Neuronal stem cell (in vitro differentiated cells): ENCODE results near the gene SLC2A10.

Experiments used
- DNase-seq: peaks from one replicate; pipeline ENCODE4 v3.0.0-alpha.2; 2013; ENCODE audit warnings: low spot score
- H2AFZ ChIP-seq: one replicate; pipeline ENCODE4 v1.6.1; 2013; ENCODE audit warnings: mild to moderate bottlenecking, low read length, inconsistent platforms
- H2AK5ac ChIP-seq: 2 replicates; pipeline ENCODE4 v1.6.1; 2013; ENCODE audit warnings: low read depth, mild to moderate bottlenecking, inconsistent platforms, low read length, moderate library complexity, mixed read lengths
- H2BK120ac ChIP-seq: 2 replicates; pipeline ENCODE4 v1.6.1; 2013; ENCODE audit warnings: low read depth, mild to moderate bottlenecking, inconsistent platforms, low read length, moderate library complexity, mixed read lengths
- H2BK12ac ChIP-seq: one replicate; pipeline ENCODE4 v1.6.1; 2013; ENCODE audit warnings: low read length, inconsistent platforms
- H2BK15ac ChIP-seq: 2 replicates; pipeline ENCODE4 v1.6.1; 2013; ENCODE audit warnings: mild to moderate bottlenecking, low read length, inconsistent platforms, mixed read lengths
- H2BK5ac ChIP-seq: one replicate; pipeline ENCODE4 v1.6.1; 2013; ENCODE audit warnings: inconsistent platforms, mild to moderate bottlenecking, low read length, moderate library complexity
- H3K14ac ChIP-seq: one replicate; pipeline ENCODE4 v1.6.1; 2013; ENCODE audit warnings: low read length, inconsistent platforms
- H3K18ac ChIP-seq: 2 replicates; pipeline ENCODE4 v1.6.1; 2013; ENCODE audit warnings: low read length, inconsistent platforms
- H3K23ac ChIP-seq: 2 replicates; pipeline ENCODE4 v1.6.1; 2013; ENCODE audit warnings: low read depth, mild to moderate bottlenecking, mixed read lengths, low read length, inconsistent platforms; ENCODE audit not compliant: poor library complexity
- H3K27ac ChIP-seq: replicated peaks from 3 replicates; pipeline ENCODE4 v1.5.1; 2013; ENCODE audit warnings: low read length, inconsistent platforms
- H3K27me3 ChIP-seq, 3 experiments: 2 replicates each; pipeline ENCODE4 v1.6.1; 2013; ENCODE audit warnings: low read length in 3 of 3, mild to moderate bottlenecking in 2 of 3, inconsistent platforms in 1 of 3, low read depth in 1 of 3, mixed read lengths in 1 of 3, moderate library complexity in 1 of 3; ENCODE audit not compliant: control insufficient read depth in 3 of 3, insufficient read depth in 3 of 3
- H3K36me3 ChIP-seq, 2 donors: replicated peaks in 1 of 2; 2 replicates each; pipeline ENCODE4 v1.6.1; 2013; ENCODE audit warnings: low read length in 2 of 2; ENCODE audit not compliant: control insufficient read depth in 2 of 2, insufficient read depth in 2 of 2
- H3K4ac ChIP-seq: 2 replicates; pipeline ENCODE4 v1.6.1; 2013; ENCODE audit warnings: inconsistent platforms, mild to moderate bottlenecking, low read length, moderate library complexity
- H3K4me1 ChIP-seq, 2 donors: 1 replicate in 1 of 2; 2 replicates in 1 of 2; pipeline ENCODE4 v1.6.1; 2013; ENCODE audit warnings: low read length in 2 of 2, low read depth in 1 of 2; ENCODE audit not compliant: control insufficient read depth in 2 of 2, insufficient read depth in 1 of 2
- H3K4me2 ChIP-seq: one replicate; pipeline ENCODE4 v1.6.1; 2013; ENCODE audit warnings: mild to moderate bottlenecking, low read length, inconsistent platforms; ENCODE audit not compliant: insufficient read depth, poor library complexity, severe bottlenecking
- H3K4me3 ChIP-seq, 2 donors: 2 replicates each; pipeline ENCODE4 v1.5.1; 2013; ENCODE audit warnings: low read length in 2 of 2, mild to moderate bottlenecking in 2 of 2, inconsistent platforms in 1 of 2, moderate library complexity in 1 of 2
- H3K79me1 ChIP-seq: one replicate; pipeline ENCODE4 v1.6.1; 2013; ENCODE audit warnings: low read depth, mild to moderate bottlenecking, inconsistent platforms, low read length, moderate library complexity
- H3K9ac ChIP-seq: one replicate; pipeline ENCODE4 v1.6.1; 2013; ENCODE audit warnings: mild to moderate bottlenecking, low read depth, low read length, inconsistent platforms; ENCODE audit not compliant: poor library complexity
- H3K9me3 ChIP-seq, 2 donors: replicated peaks in 1 of 2; 2 replicates each; pipeline versions ENCODE3 to v1.6.1; 2013; ENCODE audit warnings: low read length in 2 of 2, mild to moderate bottlenecking in 2 of 2, inconsistent platforms in 1 of 2, low read depth in 1 of 2, mixed read lengths in 1 of 2, moderate library complexity in 1 of 2; ENCODE audit not compliant: control insufficient read depth in 2 of 2, insufficient read depth in 1 of 2
- H4K8ac ChIP-seq: one replicate; pipeline ENCODE4 v1.6.1; 2013; ENCODE audit warnings: low read depth, mild to moderate bottlenecking, inconsistent platforms, low read length, moderate library complexity
- H4K91ac ChIP-seq: one replicate; pipeline ENCODE4 v1.6.1; 2013; ENCODE audit warnings: low read length, low read depth, mild to moderate bottlenecking, inconsistent platforms; ENCODE audit not compliant: poor library complexity
- WGBS, 2 donors: extraction: QIAGEN DNeasy Blood & Tissue Kit; methylation state at CpG; one replicate each; pipeline ENCODE4 v1.1.7; 2013; ENCODE audit warnings: missing lambda C conversion rate in 2 of 2, mixed read lengths in 1 of 2; ENCODE audit not compliant: insufficient read length in 2 of 2, insufficient replicate concordance in 1 of 2; ENCODE audit errors: extremely low coverage in 2 of 2; 5-methylcytosine and 5-hydroxymethylcytosine counted together

The SLC2A10 gene

DNA sequence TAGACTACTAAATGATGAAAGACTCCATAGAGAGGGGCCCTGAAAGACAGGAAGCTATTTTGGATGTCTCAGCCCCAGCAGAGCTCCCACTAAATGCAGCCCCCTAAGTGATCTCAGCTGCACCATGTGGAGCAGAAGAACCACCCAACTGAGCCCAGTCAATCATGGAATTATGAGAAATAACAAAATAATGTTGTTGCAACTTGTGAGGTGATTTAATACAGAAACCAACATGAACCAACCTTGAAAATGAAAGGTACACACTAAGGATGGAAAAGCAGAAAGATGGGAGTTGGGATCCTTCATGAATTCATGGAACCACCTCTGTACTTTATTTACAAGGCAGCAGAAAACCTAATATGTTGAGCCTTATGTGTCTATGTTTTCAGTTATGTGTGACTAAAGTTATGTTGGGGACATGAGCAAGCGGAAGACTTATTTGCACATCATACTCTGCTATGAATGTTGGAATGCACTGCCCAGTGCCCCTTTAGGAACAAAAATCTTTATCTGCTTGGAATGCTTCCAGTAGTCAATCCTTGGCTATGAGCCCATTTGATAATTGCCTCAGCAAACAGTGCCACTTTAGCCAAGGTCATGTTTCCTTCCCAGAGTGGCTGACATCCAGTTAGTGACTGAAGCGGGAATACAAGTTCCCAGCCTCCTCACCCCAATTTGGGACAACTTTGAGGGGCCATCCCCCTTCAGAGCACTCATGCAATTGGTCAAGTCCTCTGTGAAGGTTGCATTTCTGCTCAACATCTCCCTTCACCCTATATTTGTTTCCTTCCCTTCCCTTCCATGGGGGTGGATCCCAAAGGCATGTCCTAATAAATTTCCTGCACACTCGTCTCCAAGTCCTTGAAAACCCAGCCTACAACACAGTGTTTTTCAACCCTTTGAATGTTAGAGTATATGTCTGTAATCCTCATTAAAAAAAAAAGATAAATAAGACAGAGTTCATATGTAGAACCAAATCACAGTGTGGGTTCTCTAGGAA lies 38.6 kb upstream of the SLC2A10 start:
- no peak overlapping the region for H3K14ac ChIP-seq
- no peaks in the 10 kb centered on the region for H3K36me3 ChIP-seq
- no peak overlapping the region for H2AK5ac ChIP-seq
- H3K4me3 ChIP-seq = no peak overlapping the region
- H2AFZ ChIP-seq = no peak overlapping the region
- no peak overlapping the region for H2BK120ac ChIP-seq
- WGBS, 2 donors = no CpG with 5 or more reads among the region's 3 CpGs
- H2BK5ac ChIP-seq = no peak overlapping the region
- H3K9ac ChIP-seq = no peak overlapping the region
- no peak overlapping the region for H2BK15ac ChIP-seq
- peaks cover 7 to 10% of the 10 kb centered on the region in 2 donors for H3K4me1 ChIP-seq
- no peak overlapping the region for H3K4ac ChIP-seq
- no peaks in the 10 kb centered on the region for H3K27me3 ChIP-seq
- H2BK12ac ChIP-seq = no peak overlapping the region
- no peak overlapping the region for H3K18ac ChIP-seq
- H4K8ac ChIP-seq = no peak overlapping the region
- no peak for DNase-seq
- peaks cover 5 to 7% of the 10 kb centered on the region in 2 donors for H3K9me3 ChIP-seq
- H3K79me1 ChIP-seq = no peaks in the 10 kb centered on the region
- H3K23ac ChIP-seq = no peak overlapping the region
- H3K27ac ChIP-seq = no peak overlapping the region
- no peak overlapping the region for H3K4me2 ChIP-seq
- H4K91ac ChIP-seq = no peak overlapping the region

DNA sequence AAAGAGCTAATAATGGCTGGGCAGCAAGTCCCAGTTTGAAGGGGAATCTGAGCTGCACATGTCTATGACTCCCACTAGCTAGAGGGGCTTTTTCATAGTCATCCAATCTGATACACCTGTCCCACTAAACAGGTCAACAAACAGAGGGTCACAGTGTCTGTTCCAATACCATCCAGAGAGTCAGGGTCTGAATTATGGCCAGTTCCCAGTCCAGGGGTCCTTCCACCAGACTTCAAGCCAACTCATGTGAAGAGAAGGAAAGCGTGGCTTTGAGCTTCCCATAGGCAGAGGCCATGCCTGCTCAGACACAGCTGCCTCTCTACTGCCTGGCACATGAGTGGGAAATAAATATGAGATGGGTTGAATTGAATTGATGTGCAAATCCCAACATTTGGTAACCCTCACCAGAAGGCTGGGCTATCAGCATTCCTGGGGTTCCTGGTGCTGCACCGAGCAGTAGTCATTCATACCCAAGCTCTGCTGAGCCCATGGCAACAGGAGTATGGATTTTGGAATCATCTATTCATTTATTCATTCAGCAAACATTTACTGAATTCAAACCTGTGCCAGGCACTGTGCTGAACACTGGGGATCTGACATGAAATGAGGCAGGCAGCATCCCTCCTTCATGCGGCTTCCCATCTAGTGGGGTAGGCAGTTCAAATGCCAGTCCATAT lies 37.4 kb upstream of the SLC2A10 start:
- Histone ChIP-seq H2AFZ (no peak overlapping the region), H3K4ac (no peak overlapping the region), H3K79me1 (no peaks in the 10 kb centered on the region), H3K9ac (no peak overlapping the region), H3K14ac (no peak overlapping the region), H3K18ac (no peak overlapping the region), H3K9me3 (peaks cover 5 to 7% of the 10 kb centered on the region in 2 donors), H3K4me3 (no peak overlapping the region), H3K27ac (no peak overlapping the region), H3K27me3 (no peaks in the 10 kb centered on the region), H4K8ac (no peak overlapping the region), H2BK5ac (no peak overlapping the region), H3K36me3 (no peaks in the 10 kb centered on the region), H3K4me2 (no peak overlapping the region), H2AK5ac (no peak overlapping the region), H2BK15ac (no peak overlapping the region), H4K91ac (no peak overlapping the region), H2BK120ac (no peak overlapping the region), H3K4me1 (peaks cover 7 to 10% of the 10 kb centered on the region in 2 donors), H3K23ac (no peak overlapping the region), H2BK12ac (no peak overlapping the region)
- WGBS, 2 donors = no CpG with 5 or more reads among the region's 3 CpGs
- no peak for DNase-seq

DNA sequence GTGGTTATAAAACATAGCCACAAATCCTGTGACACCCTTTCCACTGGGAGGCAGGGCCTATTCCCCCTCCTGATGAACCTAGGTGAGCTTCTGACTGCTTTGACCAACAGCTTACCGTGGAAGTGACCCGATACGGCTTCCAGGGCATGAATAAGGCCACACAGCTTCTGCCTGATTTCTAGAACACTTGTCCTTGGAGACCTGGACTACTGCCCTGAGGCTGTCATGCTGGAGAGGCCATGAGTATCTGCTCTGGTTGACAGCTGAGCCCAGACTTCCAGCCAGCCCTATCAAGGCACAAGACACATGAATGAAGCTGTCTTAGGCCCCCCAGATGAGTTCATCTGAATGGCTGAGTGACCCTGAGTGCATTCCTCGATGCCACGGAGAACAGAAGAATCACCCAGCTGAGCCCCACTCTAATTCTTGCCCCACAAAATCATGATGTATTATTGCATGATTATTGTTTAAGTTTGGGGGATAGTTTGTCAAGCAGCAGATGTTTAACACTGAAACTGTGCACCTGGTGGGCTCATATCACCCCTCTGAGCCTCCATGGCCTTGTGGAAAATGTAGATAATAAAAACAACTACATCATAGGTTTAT lies 36.8 kb upstream of the SLC2A10 start:
- peaks cover 7 to 10% of the 10 kb centered on the region in 2 donors for H3K4me1 ChIP-seq
- no peak overlapping the region for H2AK5ac ChIP-seq
- no CpG with 5 or more reads among the region's 5 CpGs for WGBS, 2 donors
- no peak overlapping the region for H4K91ac ChIP-seq
- H2AFZ ChIP-seq = no peak overlapping the region
- no peak overlapping the region for H2BK5ac ChIP-seq
- no peak overlapping the region for H3K23ac ChIP-seq
- no peaks in the 10 kb centered on the region for H3K36me3 ChIP-seq
- no peak overlapping the region for H2BK12ac ChIP-seq
- no peak overlapping the region for H3K4me2 ChIP-seq
- no peak overlapping the region for H2BK15ac ChIP-seq
- H3K14ac ChIP-seq = no peak overlapping the region
- H2BK120ac ChIP-seq = no peak overlapping the region
- H3K79me1 ChIP-seq = no peaks in the 10 kb centered on the region
- no peak overlapping the region for H3K18ac ChIP-seq
- H3K9ac ChIP-seq = no peak overlapping the region
- no peak overlapping the region for H3K4me3 ChIP-seq
- no peaks in the 10 kb centered on the region for H3K27me3 ChIP-seq
- H3K9me3 ChIP-seq = peaks cover 5 to 7% of the 10 kb centered on the region in 2 donors
- no peak overlapping the region for H3K27ac ChIP-seq
- H3K4ac ChIP-seq = no peak overlapping the region
- no peak for DNase-seq
- no peak overlapping the region for H4K8ac ChIP-seq
